ENCODE data around the gene TGM2.

The TGM2 gene

DNA sequence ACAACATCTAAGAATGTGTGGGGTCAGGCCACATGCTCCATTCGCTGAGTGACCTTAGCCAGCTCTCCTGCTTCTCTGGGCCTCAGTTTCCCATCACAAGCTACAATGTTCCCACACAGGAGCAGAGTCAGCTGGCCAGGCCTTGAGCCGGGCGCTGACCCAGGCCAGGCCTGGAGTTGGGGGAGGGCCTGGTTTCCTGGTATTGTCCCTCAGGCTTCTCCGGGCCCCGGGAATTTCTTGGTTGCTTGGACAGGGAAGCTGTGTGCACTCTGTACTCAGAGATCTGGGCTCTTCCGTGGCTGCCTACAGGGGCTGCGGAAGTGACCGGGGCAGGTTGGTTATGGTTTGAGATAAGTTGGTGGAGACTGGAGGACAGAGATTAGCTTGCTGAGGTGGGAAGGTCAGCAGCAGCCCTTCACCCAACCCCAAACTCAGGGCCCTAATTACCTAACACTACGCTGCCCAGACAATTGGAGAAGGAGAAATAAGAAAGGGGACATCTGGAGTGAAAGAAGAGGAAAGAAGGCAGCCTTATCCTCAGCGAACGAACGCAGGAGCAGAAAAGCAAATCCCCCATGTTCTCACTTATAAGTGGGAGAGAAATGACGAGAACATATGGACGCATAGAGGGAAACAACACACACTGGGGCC, 6.2 kb downstream of the TGM2 start:
- DNase-seq, result no peak

DNA sequence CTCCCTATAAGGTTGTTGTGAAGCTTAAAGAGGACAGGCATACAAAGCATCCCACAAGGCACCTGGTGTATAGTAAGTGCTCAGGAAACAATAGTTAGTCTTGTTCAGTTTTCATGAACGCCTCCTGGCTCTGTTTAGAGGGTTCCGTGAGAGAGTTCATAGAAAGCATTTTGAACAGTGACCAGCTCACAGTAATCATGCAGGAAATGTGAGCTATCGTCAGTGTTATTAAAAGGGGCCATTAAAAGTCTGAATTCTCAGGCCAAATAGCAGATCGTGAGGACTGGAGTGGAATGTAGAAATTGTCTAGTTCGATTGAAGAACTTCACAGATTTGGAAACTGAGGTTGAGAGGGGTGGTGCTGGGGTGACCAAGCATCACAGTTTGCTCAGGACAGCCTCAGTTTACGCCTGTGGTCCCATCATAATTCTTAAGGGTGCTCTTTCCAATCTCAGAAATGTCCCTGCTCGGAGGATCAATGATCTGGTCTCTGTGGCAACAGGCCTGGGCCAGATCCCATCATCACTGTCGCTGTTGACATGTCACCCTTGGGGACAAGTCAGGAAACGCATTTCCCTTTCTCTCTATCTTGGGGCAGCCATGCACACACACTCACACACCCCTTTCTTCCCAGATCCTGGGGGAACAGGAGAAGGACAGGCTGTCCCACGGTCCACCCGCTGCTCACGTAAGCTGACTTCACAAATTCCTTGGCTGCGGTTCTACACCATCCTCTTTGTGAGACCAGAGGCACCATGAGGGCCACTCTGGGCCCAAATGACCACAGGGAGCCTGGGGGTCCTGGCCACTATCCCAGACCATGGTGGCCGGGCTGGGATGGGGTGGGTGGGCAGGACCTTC, 7.2 kb downstream of the TGM2 start:
- DNase-seq, result no peak

DNA sequence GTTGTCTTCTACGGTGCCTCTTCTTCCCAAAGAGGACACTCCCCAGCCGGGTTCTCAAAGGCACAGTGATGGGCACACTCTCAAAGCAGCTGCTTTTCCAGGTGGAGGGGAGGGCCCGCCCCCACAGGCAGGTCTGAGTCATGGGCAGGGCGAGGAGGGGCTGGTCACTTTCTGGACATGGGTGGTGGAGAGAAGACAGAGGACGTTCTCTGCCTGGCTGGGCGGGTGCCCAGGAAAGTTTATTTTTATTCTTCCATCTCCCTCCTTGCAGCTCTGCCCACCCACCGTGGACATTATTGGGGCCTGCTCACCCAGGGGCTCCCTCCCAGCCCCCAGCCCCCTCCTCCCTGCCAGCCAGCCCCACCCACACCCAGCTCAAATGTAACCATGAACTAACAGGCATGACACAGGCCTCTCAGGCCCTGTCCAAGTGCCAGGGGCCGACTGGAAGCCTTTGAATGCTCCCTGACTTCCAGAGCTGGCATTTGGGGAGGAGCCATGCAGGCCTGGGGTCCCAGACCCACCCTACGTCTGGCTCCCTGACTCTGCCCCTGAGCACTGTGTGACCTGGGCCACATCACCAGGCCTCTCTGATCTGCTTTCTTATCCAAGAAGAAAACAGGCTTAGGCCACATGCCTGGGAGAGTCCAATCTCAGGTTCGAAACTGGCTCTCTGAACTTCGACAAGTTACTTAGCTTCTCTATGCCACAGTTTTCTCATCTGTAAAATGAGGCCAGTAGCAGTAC, 8.0 kb downstream of the TGM2 start:
- DNase-seq, result no peak

DNA sequence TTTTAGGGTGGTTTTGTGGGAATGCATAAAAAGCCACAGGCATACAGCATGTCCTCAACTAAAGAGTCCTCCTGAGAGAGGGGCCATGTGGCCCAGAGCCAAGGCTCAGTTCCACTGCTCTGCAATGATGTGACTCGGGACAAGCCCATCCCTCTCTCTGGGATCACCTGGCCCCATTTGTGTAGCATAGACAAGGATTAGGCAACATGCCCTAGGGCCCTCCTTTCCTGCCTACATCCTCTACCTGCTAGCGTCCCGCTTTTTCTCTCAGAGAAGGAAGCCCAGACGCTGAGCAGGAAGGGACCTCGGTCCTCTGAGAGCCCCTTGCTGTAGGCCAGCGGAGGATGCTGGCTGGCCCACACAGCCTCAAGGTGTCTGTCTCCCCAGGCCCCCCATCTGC, 8.8 kb downstream of the TGM2 start:
- no peak for DNase-seq

DNA sequence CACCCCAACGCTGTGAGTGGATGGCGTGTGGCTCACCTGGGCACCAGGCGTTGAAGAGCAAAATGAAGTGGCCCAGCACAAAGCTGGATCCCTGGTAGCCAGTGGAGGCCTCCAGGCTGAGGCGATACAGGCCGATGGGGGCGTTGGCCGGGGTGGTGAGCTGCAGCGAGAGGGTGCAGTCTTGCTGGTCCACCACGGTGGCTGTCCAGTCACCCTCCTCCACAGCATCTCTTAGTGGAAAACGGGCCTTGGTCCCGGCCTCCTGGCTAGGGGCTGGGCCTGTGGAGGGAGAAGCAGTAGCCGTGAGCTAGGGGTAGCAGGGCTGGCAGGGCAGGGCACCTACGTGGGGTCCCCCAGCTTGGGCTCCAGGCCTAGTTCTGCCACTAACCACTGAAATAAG, 9.3 kb downstream of the TGM2 start:
- no peak for DNase-seq

- DNase-seq, result no peak
Observed at GRCh38 chr20:38153401-38153800, 11.7 kb downstream of the TGM2 start.

DNA sequence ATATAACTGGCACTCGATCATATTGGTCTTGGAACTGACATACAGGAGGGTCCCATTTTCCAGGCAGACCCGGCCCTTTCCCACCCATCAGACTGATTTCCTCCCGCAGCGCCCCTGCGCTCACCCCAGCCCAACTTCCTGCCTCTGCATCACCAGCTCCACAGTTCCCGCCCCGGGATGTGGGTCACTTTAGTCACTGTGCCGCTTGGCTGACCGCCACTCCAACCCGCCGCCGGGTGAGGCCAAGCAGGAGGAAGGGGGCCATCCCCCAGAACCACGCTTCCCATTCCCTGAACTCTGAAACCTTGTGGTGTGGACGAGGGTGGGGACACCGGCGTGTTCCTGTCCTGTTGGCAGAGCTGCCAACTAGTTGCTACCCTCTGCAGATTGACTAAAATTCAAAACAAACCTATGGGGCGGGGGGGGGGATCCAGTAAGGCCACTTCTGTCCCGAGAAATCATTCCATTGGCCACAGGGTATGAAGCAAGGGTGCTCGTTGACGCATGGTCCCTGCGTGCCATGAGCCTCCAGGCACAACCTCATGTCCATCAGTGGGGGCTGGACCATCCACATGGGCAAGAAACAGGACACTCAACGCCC, 12.3 kb downstream of the TGM2 start:
- DNase-seq, result no peak

- DNase-seq, result no peak
Observed at GRCh38 chr20:38152175-38152620, 12.9 kb downstream of the TGM2 start.

GRCh38 chr20:38151455-38151854, 13.6 kb downstream of the TGM2 start:
- DNase-seq, result no peak

DNA sequence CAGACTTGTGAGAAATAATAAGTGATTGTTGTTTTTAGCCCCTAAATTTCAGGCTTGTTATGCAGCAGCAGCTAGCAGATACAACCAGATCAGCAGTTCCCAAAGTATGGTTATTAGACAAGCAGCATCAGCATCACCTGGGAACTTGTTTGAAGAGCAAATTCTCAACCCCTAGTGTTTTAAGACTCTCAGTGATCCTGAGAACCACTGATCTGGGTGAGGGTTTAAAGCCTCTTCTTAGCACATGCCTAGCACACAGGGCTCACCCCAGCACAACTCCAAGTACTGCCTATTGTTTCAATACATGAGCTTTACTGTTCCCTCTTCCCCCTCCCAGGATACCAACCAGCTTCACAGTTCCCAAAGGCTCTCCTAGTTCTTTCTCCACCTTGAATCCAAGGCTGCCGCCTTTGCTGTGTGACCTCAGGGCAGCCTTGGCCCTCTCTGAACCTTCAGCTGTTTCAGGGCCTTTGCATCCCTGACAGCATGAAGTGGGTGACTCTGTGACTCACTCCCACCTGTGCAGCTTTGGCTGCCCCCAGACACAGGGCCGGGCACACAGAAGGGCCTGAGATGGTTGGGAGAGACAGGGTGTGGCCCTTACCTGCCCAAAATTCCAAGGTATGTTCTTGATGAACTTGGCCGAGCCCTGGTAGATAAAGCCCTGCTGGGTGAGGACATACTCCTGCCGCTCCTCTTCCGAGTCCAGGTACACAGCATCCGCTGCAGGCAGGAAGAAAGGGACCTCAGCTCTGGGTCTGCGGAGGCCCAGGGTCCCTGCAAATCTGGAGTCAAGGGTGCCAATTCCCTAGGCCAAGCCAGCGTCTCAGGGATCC, 14.5 kb downstream of the TGM2 start:
- DNase-seq, result no peak

DNA sequence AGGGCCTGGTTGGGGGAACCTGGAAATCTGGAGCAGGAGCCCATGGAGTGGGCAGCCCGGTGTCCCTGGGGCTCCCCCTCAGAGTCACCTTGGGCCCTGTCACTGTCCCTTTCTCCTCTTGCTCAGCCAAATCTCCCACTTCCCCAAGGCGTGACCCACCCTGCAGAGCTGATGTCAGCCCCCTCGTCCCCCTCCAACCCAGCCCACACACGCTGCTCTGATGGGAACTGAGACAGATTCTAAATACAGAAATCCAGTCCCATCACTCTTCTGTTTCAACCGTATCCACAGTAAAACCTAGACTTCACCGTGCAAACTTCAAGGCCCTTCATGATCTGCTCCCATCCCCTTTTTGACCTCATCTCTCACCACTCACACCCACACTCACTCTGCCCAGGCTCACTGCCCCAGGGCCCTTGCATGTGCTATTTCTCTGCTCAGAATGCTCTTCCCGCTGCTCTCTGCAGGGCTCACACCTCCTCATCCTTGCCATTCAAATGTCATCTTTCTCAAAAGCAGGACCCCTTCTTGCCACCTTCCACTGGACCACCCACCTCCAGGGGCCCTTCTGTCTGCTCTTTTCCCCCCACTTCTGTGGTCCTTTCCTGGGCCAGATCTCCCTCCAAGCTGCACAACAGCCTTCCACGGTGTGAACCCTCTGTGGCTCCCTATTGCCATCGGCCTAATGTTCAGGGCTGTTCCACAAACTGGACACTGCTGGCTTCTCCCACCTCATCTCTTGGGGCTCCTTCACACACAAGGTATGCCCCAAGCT, 16.6 kb downstream of the TGM2 start:
- no peak for DNase-seq

GRCh38 chr20:38147751-38148150, 17.3 kb downstream of the TGM2 start:
- DNase-seq, result no peak

- no peak for DNase-seq
Observed at GRCh38 chr20:38147163-38147562, 17.9 kb downstream of the TGM2 start.

GRCh38 chr20:38146628-38147027, 18.4 kb downstream of the TGM2 start:
- no peak for DNase-seq

GRCh38 chr20:38146156-38146555, 18.9 kb downstream of the TGM2 start:
- DNase-seq, result no peak

- DNase-seq, result no peak
Observed at GRCh38 chr20:38145729-38146075, 19.4 kb downstream of the TGM2 start.

DNA sequence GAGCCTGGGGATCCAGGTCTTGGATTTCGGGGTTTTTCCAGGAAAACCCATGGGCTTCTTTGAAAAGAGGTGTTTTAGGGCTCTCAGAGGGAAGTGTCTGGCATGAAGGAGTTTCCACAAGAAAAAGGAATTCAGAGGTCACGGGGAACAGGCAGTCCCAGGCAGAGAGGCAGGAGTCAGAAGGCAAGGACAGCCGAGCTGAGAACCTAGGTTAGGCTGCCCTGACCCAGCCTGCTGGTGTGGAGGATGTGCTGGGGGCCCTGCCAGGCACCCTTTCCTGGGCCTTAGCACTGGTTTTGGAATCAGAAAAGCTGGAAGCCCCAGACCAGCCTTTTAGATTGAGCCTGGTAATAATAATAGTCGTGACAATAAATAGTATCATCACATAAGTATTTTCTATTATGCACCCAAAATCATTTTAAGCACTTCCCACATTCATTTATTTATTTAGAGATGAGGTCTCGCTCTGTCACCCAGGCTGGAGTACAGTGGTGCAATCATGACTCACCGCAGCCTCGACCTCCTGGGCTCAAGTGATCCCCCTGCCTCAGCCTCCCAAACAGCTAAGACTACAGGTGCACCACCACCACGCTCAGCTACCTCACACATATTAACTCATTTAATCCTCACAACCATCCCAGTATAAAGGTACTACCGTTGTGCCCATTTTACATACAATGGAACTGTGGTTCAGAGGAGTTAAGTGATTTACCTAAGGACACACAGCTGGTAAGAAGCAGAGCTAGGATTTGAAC, 19.9 kb downstream of the TGM2 start:
- no peak for DNase-seq

- DNase-seq, result no peak
Observed at GRCh38 chr20:38144598-38144973, 20.5 kb downstream of the TGM2 start.

GRCh38 chr20:38143646-38144554, 21.2 kb downstream of the TGM2 start:
- DNase-seq, result peak; percentile 22

- peak; percentile 59 for DNase-seq
Observed at GRCh38 chr20:38143238-38143645, 21.8 kb downstream of the TGM2 start.
